ENCODE data around the gene CELA2A.
"Not testable (repeated sequence)": the region's sequence is repeated elsewhere in the genome, so short reads cannot be mapped to it uniquely, and the experiment has no call there.

The CELA2A gene

DNA sequence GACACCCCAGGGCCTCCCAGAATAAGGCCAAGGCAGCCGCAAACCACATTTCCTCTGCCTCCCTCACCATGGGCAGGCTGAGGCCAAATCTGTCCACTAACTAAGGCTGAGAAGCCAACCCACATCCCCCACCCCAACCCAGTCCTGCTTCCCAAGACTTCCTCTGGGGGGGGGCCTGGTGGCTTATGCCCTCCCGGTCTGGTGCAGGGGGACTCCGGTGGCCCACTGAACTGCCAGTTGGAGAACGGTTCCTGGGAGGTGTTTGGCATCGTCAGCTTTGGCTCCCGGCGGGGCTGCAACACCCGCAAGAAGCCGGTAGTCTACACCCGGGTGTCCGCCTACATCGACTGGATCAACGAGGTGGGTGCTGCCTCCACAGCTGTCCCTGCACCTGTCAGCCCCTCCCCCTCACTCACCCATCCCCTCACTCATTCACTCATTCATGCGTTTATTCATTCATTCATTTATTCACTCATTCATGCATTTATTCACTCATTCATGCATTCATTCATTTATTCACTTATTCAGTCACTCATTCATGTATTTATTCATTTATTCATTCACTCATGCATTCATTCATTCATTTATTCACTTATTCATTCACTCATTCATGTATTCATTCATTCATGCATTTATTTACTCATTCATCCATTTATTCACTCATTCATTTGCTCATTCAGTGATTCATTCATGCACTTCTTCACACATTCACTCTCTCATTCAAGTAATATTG lies 11.0 kb upstream of the CELA2A start:
- DNase-seq (ENCODE audit: low spot score): no peak

DNA sequence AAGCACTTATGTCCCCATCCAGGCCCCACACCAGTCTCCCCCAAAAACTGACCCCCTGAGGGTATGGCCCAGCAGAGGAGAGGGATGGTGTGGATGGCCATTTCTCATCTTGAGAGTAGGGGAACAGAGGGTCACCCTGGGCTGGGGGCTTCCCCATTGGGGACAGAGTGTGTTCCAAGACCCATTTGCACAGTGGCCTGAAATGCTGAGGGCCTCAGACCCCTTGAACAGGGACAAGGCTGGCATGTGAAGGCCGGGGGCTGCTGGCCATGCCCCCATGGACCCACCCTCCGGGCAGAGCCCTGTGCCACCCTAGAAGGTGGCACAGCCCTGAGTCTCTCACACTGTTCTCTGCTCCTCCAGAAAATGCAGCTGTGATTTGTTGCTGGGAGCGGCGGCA lies 10.3 kb upstream of the CELA2A start:
- DNase-seq (ENCODE audit: low spot score): no peak

DNA sequence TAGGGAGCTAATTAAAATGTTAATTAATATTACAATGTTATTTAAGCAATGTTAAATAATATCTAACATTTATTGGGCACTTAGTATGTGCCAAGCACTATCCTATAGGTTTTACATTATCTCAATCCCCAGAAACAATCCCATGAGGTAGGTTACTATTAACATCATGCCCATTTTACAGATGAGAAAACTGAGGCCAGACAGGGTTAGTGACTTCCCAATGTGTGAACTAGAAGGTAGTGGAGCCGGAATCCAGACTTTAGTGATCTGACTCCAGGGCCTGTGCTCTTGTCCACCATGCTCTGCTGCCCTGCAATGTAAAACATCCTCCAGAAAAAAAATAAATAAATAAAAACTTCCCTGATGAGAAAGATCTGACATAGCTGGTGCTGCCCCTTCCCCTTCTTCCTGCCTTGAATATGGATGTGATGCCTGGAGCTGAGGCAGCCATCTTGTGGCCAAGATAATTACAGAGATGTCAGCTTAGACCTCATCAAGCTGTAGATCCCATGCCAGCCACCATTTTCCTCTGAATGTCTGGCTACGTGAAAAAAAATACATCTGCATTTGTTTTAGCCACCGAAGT lies 7.6 kb upstream of the CELA2A start:
- DNase-seq (ENCODE audit: low spot score): no peak

DNA sequence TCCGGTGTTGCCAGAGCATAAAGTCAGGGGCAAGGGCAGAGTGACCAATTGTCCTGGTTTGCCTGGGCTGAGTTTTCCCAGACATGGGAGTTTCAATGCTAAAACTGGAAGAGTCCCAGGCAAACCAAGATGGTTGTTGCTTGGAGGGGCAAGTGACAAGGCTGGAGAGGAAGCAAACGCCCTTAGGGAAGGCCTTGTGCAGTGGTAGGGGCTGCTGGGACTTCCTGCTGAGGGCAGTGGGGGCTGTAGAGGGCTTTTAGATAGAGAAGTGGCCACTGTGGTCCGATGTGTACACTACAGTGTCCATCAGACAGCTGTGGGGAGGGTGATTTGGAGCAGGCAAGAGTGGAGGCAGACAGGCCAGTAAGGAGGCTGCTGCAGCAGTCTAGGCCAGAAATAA lies 7.0 kb upstream of the CELA2A start:
- DNase-seq (ENCODE audit: low spot score): no peak

DNA sequence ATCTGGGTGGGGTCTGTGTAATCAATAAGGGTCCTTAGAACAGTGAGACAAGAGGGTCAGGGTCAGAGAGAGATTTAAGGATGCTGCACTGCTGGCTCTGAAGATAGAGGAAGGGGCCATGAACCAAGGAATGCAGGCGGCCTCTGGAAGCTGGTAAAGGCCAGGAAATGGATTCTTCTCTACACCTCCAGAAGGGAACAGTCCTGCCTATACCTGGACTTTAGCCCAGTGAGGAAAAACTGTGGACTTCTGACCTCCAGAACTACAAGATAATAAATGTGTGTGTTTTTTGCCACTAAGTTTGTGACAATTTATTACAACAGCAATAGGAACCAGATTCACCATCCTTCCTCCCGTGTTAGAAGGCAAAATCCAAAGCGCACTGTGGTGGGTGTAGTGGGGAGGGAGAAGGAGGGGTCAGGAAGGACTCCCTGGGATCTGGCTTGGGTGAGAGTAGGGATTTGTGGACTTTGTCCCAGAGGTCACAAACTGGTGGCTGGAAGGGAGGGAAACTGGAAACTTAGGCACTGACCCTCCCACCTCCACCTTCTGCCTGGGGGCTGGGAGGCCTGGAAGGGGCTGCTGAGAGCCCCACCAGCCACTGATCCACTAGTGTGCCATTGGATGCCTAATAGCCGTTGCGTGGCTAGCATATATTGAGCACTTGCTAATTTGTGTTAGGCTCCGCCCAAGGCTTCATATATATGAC lies 5.4 kb upstream of the CELA2A start:
- no peak for DNase-seq (ENCODE audit: low spot score)

DNA sequence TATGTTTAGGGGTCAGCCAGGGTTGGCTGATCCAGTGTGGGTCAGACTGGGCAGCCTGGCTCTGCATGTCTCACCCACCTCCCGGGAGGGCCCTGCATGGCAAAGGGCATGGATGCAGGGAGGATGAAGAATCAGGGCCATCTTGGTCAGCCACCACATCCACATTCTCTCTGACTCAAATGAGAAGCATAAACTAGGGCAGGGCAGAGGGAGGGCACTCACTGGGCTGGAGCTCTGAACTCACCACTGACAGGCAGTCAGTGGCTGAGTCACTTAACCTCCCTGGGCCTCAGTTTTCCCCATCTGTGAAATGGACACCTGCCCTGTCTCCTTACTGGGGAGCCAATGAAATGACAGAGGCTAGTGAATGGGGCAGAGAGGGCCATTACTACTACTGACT lies 4.3 kb upstream of the CELA2A start:
- DNase-seq (ENCODE audit: low spot score): peak; percentile 28

DNA sequence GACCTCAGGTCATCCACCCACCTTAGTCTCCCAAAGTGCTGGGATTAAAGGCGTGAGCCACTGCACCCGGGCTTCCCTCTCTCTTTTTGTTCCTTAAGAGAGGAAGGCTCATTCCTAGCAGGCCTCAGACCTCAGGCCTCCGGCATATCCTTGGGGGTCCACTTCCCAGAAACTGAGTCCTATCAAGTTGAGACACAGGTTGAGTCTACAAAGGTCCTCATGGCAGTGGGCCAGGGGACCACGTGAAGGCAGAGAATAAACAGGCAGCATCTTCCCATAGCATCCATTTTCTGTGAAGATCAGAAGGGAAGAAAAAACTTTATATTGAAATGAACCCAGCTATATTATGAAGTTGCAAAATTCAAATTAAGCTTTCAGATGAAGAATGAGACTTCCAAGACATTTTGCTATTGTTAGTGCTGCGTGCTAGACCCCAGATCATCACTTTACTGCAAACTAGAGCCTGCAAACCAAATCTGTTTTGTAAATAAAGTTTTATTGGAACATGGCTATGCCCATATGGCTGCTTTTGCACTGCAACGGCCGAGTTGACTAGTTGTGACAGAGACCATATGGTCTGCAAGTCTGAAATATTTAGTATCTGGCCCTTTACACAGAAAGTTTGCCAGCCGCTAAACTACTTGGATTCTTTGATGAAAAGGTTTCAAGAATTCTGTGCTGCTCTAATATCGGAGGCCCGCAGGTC lies 3.5 kb upstream of the CELA2A start:
- DNase-seq (ENCODE audit: low spot score): no peak

DNA sequence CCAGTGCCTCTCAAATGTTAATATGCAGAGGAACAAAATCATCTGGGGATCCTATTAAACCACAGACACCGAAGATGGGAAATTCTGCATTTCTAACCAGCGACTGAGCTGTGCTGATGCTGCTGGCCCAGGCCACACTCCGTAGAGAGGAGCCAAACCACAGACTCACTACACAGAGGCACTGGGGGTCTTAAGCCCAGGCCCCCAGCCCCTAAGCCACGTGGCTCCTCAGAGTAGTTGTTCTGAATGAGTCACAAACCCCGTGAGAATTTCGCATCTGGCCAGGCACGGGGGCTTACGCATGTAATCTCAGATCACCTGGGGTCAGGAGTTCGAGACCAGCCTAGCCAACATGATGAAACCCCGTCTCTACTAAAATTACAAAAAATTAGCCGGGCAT lies 2.8 kb upstream of the CELA2A start:
- no peak for DNase-seq (ENCODE audit: low spot score)

DNA sequence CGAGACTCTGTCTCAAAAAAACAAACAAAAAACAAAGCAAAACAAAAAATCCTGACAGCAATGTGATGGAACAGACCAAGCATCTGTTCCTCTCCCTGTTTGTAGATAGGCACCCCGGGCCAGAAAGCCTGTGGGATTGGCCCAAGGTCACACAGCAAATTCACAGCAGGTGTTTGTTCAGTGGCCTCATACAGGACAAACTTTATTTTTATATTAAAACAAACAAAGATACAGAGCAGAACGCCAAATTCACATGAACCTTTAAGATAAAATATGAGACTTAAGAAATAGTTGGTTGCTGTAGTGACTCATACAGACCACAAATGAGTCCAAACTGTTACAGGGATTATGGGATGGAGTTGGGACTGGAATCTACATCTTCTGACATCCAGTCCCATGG lies 2.3 kb upstream of the CELA2A start:
- DNase-seq (ENCODE audit: low spot score): no peak

DNA sequence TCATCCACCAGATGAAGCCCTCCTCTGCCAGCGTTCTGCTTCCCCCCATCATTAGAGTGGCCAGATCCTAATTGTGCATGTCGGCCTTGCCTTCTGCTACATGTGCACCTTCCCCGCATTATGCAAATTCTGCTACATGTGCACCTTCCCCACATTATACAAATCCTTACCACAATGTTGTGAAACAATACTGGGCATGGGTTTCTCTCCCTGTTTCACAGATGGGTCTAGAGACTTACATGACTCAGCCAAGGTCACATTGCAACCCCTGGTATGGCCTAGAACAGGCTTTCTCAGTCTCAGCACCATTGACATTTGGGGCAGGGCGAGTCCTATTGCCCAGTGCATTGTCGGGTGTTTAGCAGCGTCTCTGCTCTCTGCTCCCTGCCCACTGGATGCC lies 1.0 kb upstream of the CELA2A start:
- no peak for DNase-seq (ENCODE audit: low spot score)

DNA sequence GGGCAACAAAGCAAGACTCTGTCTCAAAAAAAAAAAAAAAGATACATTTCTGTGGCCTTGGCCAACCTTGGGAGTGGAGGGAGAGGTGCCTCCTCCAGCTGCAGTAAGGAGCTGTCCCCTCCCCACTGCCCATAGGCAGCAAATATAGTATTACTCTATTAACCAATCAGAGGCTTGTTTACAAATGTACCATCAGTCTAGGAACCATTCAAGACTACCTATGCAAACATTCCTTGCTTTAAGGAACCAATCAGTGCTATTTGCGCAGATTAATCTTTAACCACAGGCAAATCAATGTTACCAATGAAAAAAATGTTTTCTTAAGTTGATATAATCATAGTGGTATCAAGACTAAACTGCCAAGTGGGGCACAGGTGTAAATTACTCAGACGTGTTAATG lies 1.1 kb downstream of the CELA2A start:
- DNase-seq (ENCODE audit: low spot score): no peak

DNA sequence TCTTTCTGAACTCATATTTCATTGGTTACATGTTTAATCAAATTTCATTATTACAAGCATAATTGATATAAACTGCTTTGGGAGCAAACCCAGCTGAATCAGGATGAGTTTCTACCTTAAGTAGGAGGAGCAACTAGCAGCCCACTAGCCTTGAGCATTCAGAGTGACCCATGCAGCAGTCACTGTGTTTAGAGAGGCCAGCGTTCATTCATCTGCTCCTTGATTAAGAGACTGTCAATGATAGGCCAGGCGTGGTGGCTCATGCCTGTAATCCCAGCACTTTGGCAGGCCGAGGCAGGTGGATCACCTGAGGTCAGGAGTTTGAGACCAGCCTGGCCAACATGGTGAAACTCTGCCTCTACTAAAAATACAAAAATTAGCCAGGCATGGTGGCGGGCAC lies 1.9 kb downstream of the CELA2A start:
- DNase-seq (ENCODE audit: low spot score): not testable (repeated sequence)

DNA sequence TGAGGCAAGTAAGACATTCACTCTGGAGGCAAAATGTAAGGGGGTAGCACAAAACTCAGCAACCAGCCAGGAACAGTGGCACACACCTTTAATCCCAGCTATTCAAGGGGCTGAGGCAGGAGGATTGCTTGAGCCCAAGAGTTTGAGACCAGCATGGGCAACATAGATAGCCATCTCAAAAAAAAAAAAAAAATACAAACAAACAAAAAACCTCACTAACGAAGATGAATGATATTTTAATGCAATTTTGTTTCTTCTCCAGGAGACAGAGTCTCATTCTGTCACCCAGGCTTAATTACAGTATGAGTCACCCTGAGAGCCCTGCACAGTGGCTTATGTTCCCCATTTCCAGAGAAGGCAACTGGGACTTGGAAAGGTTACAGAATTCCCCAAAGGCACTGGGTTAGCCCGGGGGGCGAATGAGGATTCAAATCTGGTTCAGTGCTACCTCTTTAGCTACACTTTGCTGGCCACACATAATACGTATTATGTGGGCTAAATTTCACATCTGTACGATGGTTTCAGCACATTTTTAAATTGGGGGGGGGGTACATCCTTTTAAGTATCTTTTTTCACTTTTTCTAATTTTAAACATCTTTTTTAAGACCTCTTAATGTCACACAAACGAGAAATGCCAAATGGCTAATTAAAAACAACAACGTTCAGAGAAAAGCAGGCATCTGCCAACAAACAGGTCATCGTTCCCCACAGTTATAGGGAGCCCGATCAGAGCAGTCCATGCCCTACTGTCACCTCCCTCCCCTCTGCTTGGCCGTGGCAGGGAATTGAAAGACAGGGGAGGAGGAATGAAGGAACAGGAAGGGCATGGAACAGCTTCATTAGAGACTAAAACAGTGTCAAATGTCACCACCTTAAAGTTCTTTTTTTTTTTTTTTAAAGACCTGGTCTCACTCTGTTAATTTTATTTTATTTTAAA lies 3.5 kb downstream of the CELA2A start:
- peak; percentile 24 for DNase-seq (ENCODE audit: low spot score)

DNA sequence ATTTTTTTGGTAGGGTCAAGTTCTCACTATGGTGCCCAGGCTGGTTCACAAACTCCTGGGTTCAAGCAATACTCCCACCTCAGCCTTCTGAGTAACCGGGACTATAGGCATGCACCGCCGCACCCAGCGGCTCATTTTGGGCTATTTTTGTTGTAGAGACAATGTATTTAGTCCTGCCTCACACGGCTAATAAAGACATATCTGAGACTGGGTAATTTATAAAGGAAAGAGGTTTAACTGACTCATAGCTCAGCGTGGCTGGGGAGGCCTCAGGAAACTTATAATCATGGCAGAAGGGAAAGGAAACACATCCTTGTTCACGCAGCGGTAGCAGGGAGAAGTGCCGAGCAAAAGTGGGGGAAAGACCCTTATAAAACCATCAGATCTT lies 4.2 kb downstream of the CELA2A start:
- DNase-seq (ENCODE audit: low spot score): peak; percentile 48

DNA sequence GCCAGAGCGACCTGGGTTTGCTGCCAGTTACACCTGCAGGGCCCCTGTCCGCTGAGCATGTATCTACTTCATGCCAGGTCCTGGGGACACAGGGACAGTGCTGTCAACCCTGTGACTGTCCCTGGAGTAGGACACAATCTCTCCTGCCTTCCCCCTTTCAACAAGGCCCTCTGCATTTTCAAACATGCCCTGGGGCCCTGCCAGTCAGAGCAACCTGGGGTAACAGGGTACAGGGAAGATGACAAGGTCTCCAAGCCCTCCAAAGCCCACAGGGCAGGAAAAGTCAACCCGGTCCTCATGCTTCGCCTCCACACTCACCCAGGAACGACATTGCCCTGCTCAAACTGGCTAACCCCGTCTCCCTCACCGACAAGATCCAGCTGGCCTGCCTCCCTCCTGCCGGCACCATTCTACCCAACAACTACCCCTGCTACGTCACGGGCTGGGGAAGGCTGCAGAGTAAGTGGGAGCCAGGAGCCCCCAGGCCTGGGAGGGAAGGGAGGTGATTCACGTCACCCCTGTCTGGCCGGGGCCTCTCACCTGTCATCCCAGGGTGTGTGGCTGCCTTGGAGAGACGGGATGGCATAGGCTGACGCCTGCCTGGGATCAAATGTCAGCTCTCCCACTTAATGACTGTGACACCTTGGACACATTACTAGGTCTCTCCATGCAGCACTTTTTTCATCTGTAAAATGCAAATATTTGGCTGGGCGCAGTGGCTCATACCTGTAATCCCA lies 6.7 kb downstream of the CELA2A start:
- DNase-seq (ENCODE audit: low spot score): not testable (repeated sequence)

DNA sequence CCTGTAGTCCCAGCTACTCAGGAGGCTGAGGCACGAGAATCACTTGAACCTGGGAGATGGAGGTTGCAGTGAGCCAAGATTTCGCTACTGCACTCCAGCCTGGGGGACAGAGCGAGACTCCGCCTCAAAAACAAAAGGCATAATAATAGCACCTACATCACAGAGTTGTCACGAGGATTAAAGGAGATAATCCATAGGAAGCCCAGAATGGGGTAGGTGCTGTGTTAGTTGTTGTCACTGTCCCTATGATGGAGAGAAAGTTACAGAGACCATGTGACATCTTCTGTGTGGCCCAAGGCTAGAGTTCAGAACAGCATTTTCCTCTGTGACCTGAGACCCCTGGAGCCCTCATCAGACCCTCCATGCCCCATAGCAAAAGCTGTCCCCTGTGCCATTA lies 7.4 kb downstream of the CELA2A start:
- not testable (repeated sequence) for DNase-seq (ENCODE audit: low spot score)

DNA sequence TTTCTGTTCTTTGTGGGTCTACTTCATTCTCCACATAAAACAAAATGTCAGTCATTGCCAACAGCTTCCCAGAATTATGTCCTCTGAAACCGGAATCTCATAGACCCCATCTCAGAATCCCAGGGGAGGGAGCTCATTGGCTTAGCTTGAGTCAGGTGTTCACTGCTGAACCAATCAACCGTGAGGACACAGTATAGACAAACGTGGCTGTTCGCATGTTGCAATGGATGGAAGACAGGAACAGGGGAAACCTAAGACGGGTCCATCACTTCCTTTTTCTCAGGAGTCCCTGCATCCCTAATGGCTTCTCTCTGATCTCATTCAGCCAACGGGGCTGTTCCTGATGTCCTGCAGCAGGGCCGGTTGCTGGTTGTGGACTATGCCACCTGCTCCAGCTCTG lies 9.1 kb downstream of the CELA2A start:
- no peak for DNase-seq (ENCODE audit: low spot score)

DNA sequence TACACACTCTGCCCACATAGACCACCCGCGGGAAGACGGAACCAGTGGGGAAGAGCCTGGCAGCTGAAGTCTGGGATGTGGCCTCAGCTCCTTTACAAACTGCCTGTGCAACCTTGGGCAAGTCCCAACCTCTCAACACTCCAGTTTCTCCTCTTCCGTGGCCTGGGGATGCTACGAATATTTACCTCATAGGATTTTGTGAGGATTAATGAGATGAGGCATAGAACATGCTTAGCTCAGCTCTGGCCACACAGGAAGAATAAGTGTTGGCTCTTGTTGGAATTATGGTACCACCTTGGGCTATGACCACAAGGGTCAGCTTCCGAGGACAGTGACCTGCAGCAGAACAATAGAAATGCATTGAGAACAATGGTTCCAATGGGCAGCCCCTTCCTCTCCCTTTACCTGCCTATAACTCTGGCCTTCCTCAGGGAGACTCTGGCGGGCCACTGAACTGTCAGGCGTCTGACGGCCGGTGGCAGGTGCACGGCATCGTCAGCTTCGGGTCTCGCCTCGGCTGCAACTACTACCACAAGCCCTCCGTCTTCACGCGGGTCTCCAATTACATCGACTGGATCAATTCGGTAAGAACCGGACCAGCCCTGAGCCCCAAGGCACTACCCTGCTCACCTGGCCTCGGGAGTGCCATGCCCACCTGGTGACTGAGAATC lies 10.6 kb downstream of the CELA2A start:
- DNase-seq (ENCODE audit: low spot score): not testable (repeated sequence)

DNA sequence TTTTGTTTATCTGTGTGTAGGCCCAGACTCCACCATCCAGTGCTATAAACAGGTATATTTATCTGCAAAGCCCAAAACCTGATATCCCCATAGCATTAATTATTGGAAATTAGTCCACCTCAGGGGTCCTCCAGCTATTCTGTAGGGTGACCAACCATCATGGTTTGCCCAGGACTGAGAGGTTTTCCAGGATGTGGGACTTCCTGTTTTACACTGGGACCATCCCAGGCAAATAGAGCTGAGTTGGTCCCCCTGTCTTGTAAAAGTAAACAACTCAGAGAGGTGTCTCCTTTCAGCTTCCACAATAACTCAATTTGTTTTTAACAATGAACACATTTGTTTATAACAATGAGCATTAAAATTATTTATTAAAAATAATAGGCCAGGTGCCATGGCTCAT lies 11.6 kb downstream of the CELA2A start:
- DNase-seq (ENCODE audit: low spot score): no peak

DNA sequence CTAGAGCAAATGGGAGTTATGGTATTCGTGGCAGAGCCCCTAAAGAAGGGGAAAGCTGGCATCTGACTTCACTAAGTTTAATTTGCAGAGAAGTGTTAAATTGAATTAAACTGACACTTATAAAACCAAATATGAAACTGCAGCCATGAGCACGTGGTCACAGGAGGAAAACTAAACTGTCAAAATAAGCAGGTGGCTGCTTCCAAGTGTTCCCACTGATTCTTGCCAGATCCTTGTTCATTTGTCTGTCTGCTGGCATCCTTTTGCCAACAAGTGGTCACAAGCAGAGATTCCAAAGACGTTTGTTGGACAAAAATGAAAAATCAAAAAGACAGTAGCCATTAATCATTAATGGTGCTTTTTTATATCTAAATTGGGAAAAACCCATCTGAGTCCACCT lies 12.8 kb downstream of the CELA2A start:
- no peak for DNase-seq (ENCODE audit: low spot score)
